ENCODE measurements around the gene SLX4. TPM values are rescaled to one million over a fixed set of nuclear protein-coding genes. Genes with fewer than 3 reads are reported as not detected.
"Not testable (repeated sequence)": the region's sequence is repeated elsewhere in the genome, so short reads cannot be mapped to it uniquely, and the experiment has no call there.

Gene SLX4
- total RNA-seq, 1 experiment from 2014 or later, result 15.5 TPM

DNA sequence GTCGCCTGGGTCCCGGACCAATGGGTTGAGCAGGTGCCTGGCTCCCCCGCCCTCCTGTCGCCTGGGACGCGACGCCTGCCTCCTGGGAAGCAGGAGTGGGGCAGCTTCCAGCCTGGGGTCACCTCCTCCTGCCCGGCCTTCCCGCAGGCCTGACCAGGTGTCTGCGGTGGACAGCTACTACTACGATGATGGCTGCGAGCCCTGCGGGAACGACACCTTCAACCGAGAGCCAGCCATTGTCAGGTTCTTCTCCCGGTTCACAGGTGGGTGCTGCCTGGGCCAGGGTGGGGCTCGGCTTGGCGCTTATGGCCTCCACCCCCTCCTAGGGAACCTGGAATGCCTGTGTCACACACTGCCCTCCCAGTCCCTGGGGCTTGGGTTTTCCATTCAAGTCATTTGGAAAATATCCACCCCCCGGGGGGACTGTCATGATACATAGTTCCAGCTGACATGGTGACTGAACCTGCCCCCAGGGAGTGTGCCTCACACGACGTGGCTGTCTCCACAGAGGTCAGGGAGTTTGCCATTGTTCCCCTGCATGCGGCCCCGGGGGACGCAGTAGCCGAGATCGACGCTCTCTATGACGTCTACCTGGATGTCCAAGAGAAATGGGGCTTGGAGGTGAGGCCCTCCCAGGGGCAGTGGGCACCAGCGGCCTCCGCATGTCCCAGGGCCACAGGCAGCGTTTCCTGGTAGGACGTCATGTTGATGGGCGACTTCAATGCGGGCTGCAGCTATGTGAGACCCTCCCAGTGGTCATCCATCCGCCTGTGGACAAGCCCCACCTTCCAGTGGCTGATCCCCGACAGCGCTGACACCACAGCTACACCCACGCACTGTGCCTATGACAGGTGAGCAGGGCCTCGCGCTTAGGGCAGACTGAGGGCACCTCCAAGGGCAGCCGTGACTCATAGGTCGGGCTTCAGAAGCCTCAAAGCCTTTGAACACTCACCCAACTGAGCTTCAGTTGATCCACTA lies 45.4 kb upstream of the SLX4 start:
- 0 out of 2 replicates have a peak, but pooled peaks have one; percentile 29 for ATAC-seq
- H3K4me1 ChIP-seq (ENCODE audit: control insufficient read depth, insufficient read depth, low read length), result peaks cover 17% of the 10 kb centered on the region
- BruUV-seq (replicated peaks), result no TSS peak
- no peak overlapping the region for H3K4me3 ChIP-seq (ENCODE audit: low read depth in 2 of 2, low read length in 2 of 2)
- DNase-seq (ENCODE audit: low read depth, low spot score), result no peak
- ChIA-PET POLR2A (interaction anchor here (0.7 kb wide), 1 partner anchor 29 kb away, joined by 3 read pairs; no protein-coding TSS in a partner anchor), CTCF (no interaction called here)
- H3K27ac ChIP-seq (ENCODE audit: low read length), result no peak overlapping the region
- H3K36me3 ChIP-seq (ENCODE audit: control insufficient read depth, insufficient read depth, low read length), result no peaks in the 10 kb centered on the region
- H3K9me3 ChIP-seq (ENCODE audit: control insufficient read depth, insufficient read depth, low read depth, low read length), result no peaks in the 10 kb centered on the region
- TF ChIP-seq TCF7L2 (IDR thresholded peaks at IDR 0.05; ENCODE audit: low read depth, low read length) (no peak), POLR2AphosphoS5 (IDR thresholded peaks at IDR 0.05; ENCODE audit: low read depth, low read length) (no peak), SIN3A (IDR thresholded peaks at IDR 0.05; ENCODE audit: borderline replicate concordance, insufficient read depth, low read depth, low read length) (no peak)
- TF ChIP-seq, protein P1, sequence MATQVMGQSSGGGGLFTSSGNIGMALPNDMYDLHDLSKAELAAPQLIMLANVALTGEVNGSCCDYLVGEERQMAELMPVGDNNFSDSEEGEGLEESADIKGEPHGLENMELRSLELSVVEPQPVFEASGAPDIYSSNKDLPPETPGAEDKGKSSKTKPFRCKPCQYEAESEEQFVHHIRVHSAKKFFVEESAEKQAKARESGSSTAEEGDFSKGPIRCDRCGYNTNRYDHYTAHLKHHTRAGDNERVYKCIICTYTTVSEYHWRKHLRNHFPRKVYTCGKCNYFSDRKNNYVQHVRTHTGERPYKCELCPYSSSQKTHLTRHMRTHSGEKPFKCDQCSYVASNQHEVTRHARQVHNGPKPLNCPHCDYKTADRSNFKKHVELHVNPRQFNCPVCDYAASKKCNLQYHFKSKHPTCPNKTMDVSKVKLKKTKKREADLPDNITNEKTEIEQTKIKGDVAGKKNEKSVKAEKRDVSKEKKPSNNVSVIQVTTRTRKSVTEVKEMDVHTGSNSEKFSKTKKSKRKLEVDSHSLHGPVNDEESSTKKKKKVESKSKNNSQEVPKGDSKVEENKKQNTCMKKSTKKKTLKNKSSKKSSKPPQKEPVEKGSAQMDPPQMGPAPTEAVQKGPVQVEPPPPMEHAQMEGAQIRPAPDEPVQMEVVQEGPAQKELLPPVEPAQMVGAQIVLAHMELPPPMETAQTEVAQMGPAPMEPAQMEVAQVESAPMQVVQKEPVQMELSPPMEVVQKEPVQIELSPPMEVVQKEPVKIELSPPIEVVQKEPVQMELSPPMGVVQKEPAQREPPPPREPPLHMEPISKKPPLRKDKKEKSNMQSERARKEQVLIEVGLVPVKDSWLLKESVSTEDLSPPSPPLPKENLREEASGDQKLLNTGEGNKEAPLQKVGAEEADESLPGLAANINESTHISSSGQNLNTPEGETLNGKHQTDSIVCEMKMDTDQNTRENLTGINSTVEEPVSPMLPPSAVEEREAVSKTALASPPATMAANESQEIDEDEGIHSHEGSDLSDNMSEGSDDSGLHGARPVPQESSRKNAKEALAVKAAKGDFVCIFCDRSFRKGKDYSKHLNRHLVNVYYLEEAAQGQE (IDR thresholded peaks at IDR 0.05; ENCODE audit: insufficient read depth in 1 of 2, low read depth in 2 of 2, low read length in 1 of 2), result no peak
- TF ChIP-seq, protein P2, sequence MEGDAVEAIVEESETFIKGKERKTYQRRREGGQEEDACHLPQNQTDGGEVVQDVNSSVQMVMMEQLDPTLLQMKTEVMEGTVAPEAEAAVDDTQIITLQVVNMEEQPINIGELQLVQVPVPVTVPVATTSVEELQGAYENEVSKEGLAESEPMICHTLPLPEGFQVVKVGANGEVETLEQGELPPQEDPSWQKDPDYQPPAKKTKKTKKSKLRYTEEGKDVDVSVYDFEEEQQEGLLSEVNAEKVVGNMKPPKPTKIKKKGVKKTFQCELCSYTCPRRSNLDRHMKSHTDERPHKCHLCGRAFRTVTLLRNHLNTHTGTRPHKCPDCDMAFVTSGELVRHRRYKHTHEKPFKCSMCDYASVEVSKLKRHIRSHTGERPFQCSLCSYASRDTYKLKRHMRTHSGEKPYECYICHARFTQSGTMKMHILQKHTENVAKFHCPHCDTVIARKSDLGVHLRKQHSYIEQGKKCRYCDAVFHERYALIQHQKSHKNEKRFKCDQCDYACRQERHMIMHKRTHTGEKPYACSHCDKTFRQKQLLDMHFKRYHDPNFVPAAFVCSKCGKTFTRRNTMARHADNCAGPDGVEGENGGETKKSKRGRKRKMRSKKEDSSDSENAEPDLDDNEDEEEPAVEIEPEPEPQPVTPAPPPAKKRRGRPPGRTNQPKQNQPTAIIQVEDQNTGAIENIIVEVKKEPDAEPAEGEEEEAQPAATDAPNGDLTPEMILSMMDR (IDR thresholded peaks at IDR 0.05), result no peak
- H3K27me3 ChIP-seq (ENCODE audit: control insufficient read depth, insufficient read depth, low read length), result no peaks in the 10 kb centered on the region
- intact Hi-C loops (cut with micrococcal nuclease; ENCODE audit: unreplicated experiment), result no loop called here
- in situ Hi-C loops (cut with HindIII; ENCODE audit: low pct_unique_long_range_greater_than_20kb, low sequenced_read_pairs), result no loop called here

DNA sequence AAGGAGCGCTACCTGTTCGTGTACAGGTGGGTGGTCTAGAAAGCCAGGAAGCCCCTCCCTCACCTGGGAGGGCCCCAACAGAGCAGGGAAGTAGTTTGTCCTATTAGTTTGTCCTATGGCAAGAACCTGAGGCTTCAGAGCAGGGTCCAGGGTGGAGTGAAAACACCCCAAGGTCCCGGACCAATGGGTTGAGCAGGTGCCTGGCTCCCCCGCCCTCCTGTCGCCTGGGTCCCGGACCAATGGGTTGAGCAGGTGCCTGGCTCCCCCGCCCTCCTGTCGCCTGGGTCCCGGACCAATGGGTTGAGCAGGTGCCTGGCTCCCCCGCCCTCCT lies 44.7 kb upstream of the SLX4 start:
- CTCF ChIA-PET; H3K4me3 ChIP-seq (ENCODE audit: low read depth in 2 of 2, low read length in 2 of 2); H3K36me3 ChIP-seq (ENCODE audit: control insufficient read depth, insufficient read depth, low read length); in situ Hi-C loops (cut with HindIII; ENCODE audit: low pct_unique_long_range_greater_than_20kb, low sequenced_read_pairs); H3K9me3 ChIP-seq (ENCODE audit: control insufficient read depth, insufficient read depth, low read depth, low read length); H3K27me3 ChIP-seq (ENCODE audit: control insufficient read depth, insufficient read depth, low read length); POLR2A ChIA-PET; DNase-seq (ENCODE audit: low read depth, low spot score); BruUV-seq (replicated peaks); H3K27ac ChIP-seq (ENCODE audit: low read length); ATAC-seq; intact Hi-C loops (cut with micrococcal nuclease; ENCODE audit: unreplicated experiment): not testable (repeated sequence)
- H3K4me1 ChIP-seq (ENCODE audit: control insufficient read depth, insufficient read depth, low read length), result peaks cover 17% of the 10 kb centered on the region
